Ishikawa (cell line): ENCODE results near the gene SNX3.
A peak's percentile ranks its signal among the peaks of the same experiment; 100 is the strongest.

ENCODE experiments used
- CREB1 ChIP-seq: IDR thresholded peaks from 2 replicates; pipeline ENCODE4 v1.6.1; 2012; ENCODE audit warnings: low read depth
- EGR1 ChIP-seq: IDR thresholded peaks from 2 replicates; pipeline ENCODE4 v1.6.1; 2012
- EP300 ChIP-seq: IDR thresholded peaks from 2 replicates; pipeline ENCODE4 v1.6.1; 2012; ENCODE audit warnings: borderline replicate concordance
- FOXM1 ChIP-seq: IDR thresholded peaks from 2 replicates; pipeline ENCODE4 v1.6.1; 2012; ENCODE audit warnings: low read depth, borderline replicate concordance
- NFIC ChIP-seq: IDR thresholded peaks from 2 replicates; pipeline ENCODE4 v1.6.1; 2012
- RAD21 ChIP-seq: IDR thresholded peaks from 2 replicates; pipeline ENCODE4 v1.6.1; 2012; ENCODE audit warnings: low read depth
- TAF1 ChIP-seq: IDR thresholded peaks from 2 replicates; pipeline ENCODE4 v1.6.1; 2012; ENCODE audit warnings: low read depth, mild to moderate bottlenecking
- TCF12 ChIP-seq: IDR thresholded peaks from 2 replicates; pipeline ENCODE4 v1.6.1; 2012; ENCODE audit warnings: low read depth
- YY1 ChIP-seq: IDR thresholded peaks from 2 replicates; pipeline ENCODE4 v1.6.1; 2012; ENCODE audit warnings: low read depth
- TF ChIP-seq, protein P1 (sequence below): IDR thresholded peaks from 2 replicates; pipeline ENCODE4 v1.6.1; 2012; ENCODE audit warnings: low read depth, mild to moderate bottlenecking
- TF ChIP-seq, protein P2 (sequence below): IDR thresholded peaks from 2 replicates; pipeline ENCODE4 v1.6.1; 2012

DNA sequence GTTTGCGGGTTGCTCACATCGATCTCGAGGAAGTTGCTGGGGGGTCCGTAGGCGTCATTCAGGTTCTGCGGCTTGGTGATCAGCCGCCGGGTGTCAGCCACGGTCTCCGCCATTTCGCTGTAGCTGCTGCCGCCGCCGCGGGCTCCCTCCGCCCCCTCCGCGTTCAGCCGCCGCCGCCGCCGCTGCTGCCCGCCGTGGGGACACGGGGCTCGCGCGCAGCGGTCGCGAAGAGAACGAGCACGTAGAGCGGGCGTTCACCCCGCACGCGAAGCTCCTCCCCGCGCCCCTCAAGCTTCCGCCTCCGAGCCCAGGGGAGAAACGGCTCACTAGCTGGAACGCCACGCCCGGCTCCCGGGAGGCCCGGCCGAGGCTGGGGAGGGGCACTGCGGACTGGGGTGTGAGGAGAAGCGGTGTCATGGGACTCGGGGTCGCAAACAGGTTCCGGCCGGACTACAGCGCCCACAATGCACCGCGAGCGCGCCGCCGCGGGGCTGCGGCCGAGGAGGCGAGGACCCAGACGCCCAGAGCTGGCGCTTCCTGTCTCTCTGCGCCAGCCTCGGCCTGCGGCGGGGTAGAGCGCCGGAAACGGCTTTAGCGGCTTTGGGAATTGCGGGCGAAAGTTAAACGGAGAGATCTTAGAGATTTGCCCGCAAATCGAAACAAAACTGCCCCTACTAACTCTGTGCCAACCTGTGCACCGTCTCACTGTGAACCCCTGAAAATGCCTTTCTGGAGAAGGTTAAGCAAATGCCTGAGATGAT, at the start of gene SNX3:
- no peak for TF ChIP-seq TCF12
- no peak for TF ChIP-seq RAD21
- peak; percentile 54 for TF ChIP-seq EP300
- TF ChIP-seq, protein P1, sequence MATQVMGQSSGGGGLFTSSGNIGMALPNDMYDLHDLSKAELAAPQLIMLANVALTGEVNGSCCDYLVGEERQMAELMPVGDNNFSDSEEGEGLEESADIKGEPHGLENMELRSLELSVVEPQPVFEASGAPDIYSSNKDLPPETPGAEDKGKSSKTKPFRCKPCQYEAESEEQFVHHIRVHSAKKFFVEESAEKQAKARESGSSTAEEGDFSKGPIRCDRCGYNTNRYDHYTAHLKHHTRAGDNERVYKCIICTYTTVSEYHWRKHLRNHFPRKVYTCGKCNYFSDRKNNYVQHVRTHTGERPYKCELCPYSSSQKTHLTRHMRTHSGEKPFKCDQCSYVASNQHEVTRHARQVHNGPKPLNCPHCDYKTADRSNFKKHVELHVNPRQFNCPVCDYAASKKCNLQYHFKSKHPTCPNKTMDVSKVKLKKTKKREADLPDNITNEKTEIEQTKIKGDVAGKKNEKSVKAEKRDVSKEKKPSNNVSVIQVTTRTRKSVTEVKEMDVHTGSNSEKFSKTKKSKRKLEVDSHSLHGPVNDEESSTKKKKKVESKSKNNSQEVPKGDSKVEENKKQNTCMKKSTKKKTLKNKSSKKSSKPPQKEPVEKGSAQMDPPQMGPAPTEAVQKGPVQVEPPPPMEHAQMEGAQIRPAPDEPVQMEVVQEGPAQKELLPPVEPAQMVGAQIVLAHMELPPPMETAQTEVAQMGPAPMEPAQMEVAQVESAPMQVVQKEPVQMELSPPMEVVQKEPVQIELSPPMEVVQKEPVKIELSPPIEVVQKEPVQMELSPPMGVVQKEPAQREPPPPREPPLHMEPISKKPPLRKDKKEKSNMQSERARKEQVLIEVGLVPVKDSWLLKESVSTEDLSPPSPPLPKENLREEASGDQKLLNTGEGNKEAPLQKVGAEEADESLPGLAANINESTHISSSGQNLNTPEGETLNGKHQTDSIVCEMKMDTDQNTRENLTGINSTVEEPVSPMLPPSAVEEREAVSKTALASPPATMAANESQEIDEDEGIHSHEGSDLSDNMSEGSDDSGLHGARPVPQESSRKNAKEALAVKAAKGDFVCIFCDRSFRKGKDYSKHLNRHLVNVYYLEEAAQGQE, result no peak
- TF ChIP-seq EGR1, result no peak
- TF ChIP-seq YY1, result peak; percentile 47
- TF ChIP-seq CREB1, result peak; percentile 31; the same call in 1 of the 2 replicates
- TF ChIP-seq FOXM1, result no peak
- TF ChIP-seq TAF1, result peak; percentile 84
- TF ChIP-seq NFIC, result no peak
- TF ChIP-seq, protein P2, sequence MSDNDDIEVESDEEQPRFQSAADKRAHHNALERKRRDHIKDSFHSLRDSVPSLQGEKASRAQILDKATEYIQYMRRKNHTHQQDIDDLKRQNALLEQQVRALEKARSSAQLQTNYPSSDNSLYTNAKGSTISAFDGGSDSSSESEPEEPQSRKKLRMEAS, result peak; percentile 54
